ENCODE data around the gene SAMD5. TPM values are rescaled to one million over a fixed set of nuclear protein-coding genes. Genes with fewer than 3 reads are reported as not detected.

Gene SAMD5
- total RNA-seq, 1 experiment from 2014 or later: 0.04 TPM

DNA sequence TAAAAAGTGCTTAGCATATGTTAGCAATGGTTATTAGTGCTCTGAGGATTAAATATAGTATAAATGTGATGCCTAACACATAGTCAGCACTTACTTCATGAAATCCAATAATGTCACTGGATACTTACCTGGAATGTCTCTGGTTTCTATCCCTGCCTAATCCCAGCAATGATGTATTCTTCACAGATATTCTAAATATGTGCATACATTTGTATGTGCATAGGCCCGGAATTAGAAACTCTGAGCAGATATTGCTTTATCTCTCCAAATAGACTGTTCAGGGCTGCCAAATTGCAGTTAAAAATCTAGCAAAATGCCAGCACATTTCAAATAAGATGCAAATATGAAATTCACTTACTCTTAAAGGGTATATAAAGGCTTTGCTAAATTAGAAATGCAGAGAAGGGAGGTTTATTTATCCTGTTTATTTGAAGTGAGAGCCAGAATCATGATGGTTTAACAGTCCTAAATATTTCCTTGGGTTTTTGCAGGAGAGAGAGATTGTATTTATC lies 81.3 kb downstream of the SAMD5 start:
- H2BK120ac ChIP-seq (ENCODE audit: low read depth, low read length, poor library complexity, severe bottlenecking): no peak overlapping the region
- H3K23ac ChIP-seq (ENCODE audit: insufficient read length, low read depth, low read length): no peak overlapping the region
- H3K79me1 ChIP-seq (ENCODE audit: insufficient read depth, low read depth, low read length, poor library complexity, severe bottlenecking): no peaks in the 10 kb centered on the region
- Mint-ChIP-seq H3K27ac (no peak overlapping the region), H3K9me3 (no peaks in the 10 kb centered on the region), H3K27me3 (ENCODE audit: low read depth) (peaks cover 2% of the 10 kb centered on the region), H3K4me1 (no peaks in the 10 kb centered on the region), H3K36me3 (ENCODE audit: insufficient read depth in 1 of 3, low read depth in 3 of 3) (no peaks in the 10 kb centered on the region), H3K4me3 (no peak overlapping the region)
- H4K20me1 ChIP-seq (ENCODE audit: control insufficient read depth, insufficient read depth, insufficient read length): no peaks in the 10 kb centered on the region
- no peak overlapping the region for H2BK15ac ChIP-seq (ENCODE audit: low read depth, low read length)
- no peak overlapping the region for H3K27ac ChIP-seq (ENCODE audit: insufficient read length, low read depth, low read length)
- no peaks in the 10 kb centered on the region for H3K4me1 ChIP-seq (ENCODE audit: insufficient read depth, low read length)
- no peak overlapping the region for H3K4me2 ChIP-seq (ENCODE audit: insufficient read depth, insufficient read length, low read length)
- H4K5ac ChIP-seq (ENCODE audit: insufficient read length, low read depth, low read length): no peak overlapping the region
- TF ChIP-seq, protein P1, sequence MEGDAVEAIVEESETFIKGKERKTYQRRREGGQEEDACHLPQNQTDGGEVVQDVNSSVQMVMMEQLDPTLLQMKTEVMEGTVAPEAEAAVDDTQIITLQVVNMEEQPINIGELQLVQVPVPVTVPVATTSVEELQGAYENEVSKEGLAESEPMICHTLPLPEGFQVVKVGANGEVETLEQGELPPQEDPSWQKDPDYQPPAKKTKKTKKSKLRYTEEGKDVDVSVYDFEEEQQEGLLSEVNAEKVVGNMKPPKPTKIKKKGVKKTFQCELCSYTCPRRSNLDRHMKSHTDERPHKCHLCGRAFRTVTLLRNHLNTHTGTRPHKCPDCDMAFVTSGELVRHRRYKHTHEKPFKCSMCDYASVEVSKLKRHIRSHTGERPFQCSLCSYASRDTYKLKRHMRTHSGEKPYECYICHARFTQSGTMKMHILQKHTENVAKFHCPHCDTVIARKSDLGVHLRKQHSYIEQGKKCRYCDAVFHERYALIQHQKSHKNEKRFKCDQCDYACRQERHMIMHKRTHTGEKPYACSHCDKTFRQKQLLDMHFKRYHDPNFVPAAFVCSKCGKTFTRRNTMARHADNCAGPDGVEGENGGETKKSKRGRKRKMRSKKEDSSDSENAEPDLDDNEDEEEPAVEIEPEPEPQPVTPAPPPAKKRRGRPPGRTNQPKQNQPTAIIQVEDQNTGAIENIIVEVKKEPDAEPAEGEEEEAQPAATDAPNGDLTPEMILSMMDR (conservative IDR thresholded peaks at IDR 0.05): no peak
- no peaks in the 10 kb centered on the region for H3K23me2 ChIP-seq (ENCODE audit: insufficient read length, low read depth, low read length, poor library complexity, severe bottlenecking)
- no peaks in the 10 kb centered on the region for H3K79me2 ChIP-seq (ENCODE audit: insufficient read depth, low read length)
- no peak overlapping the region for H2AK5ac ChIP-seq (ENCODE audit: insufficient read length, low read length)
- no peaks in the 10 kb centered on the region for H3K27me3 ChIP-seq (ENCODE audit: insufficient read depth, low read length)
- H3K9me3 ChIP-seq (ENCODE audit: control insufficient read depth, low read depth, low read length): no peaks in the 10 kb centered on the region
- no peak overlapping the region for H3K18ac ChIP-seq (ENCODE audit: insufficient read length, low read depth, low read length)
- DNase-seq: no peak
- no peak overlapping the region for H3K56ac ChIP-seq (ENCODE audit: insufficient read length, low read depth, low read length)
- H3K14ac ChIP-seq (ENCODE audit: insufficient read depth, low read length): no peak overlapping the region
- no peak overlapping the region for H3K9ac ChIP-seq (ENCODE audit: extremely low read depth, insufficient read length, low read length)
- H2BK20ac ChIP-seq (ENCODE audit: low read depth, low read length, poor library complexity, severe bottlenecking): no peak overlapping the region
- H2AFZ ChIP-seq (ENCODE audit: low read length): no peak overlapping the region
- H3T11ph ChIP-seq (ENCODE audit: low read length): no peak overlapping the region
- H4K8ac ChIP-seq (replicated peaks; ENCODE audit: insufficient read length, low read depth, low read length): no peak overlapping the region
- no peak overlapping the region for H2BK5ac ChIP-seq (ENCODE audit: insufficient read length, low read length)
- WGBS (ENCODE audit: extremely low coverage, insufficient read length, low lambda C conversion rate): no CpG with 5 or more reads among the region's 1 CpG
- no peak overlapping the region for H2BK12ac ChIP-seq (ENCODE audit: insufficient read length, low read depth, low read length)
- H3K4ac ChIP-seq (ENCODE audit: low read depth, low read length): no peak overlapping the region
- H4K91ac ChIP-seq (ENCODE audit: insufficient read length, low read depth, low read length): no peak overlapping the region
